Breast epithelium (tissue), 3 donors: ENCODE measurements around the gene MAOB.

Source experiments
- CTCF ChIP-seq, 3 donors: fragments of 450-650 bp; IDR thresholded peaks; one replicate each; pipeline ENCODE4 v1.5.1; 2016 to 2017; ENCODE audit warnings: antibody characterized with exemption in 3 of 3, mild to moderate bottlenecking in 3 of 3, moderate library complexity in 3 of 3
- POLR2A ChIP-seq: fragments of 450-650 bp; IDR thresholded peaks from one replicate; pipeline ENCODE4 v1.6.1; 2016; ENCODE audit warnings: antibody characterized with exemption, mild to moderate bottlenecking, moderate library complexity

GRCh38 chrX:43827791-43828190 lies 54.5 kb downstream of the MAOB start:
- TF ChIP-seq CTCF (IDR thresholded peaks at IDR 0.05) (no peak), POLR2A (no peak)
